Activated CD4-positive, CD25-positive, alpha-beta regulatory T cell treated with anti-CD3 and anti-CD28 coated beads, Interleukin-2, amount 50 U/mL, for 72 hours (primary cell): Measurements from ENCODE around the gene GET3.
"Not testable (repeated sequence)": the region's sequence is repeated elsewhere in the genome, so short reads cannot be mapped to it uniquely, and the experiment has no call there.

Experiments
- DNase-seq: peaks from one replicate; pipeline ENCODE4 v3.0.0; 2021

GET3 gene

DNA sequence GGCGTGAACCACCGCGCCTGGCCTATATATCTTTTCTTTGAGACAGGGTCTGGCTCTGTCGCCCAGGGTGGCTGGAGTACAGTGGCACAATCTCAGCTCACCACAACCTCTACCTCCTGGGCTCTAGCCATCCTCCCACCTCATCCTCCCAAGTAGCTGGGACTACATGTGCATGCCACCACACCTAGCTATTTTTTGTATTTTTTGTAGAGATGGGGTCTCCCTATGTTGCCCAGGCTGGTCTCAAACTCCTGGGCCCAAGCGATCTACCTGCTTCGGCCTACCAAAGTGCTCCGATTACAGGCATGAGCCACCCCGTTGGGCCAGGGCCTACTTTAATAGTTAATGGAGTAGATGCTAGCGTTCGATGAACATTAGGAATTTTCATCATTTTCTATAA lies 17.0 kb upstream of the GET3 start:
- no peak for DNase-seq

DNA sequence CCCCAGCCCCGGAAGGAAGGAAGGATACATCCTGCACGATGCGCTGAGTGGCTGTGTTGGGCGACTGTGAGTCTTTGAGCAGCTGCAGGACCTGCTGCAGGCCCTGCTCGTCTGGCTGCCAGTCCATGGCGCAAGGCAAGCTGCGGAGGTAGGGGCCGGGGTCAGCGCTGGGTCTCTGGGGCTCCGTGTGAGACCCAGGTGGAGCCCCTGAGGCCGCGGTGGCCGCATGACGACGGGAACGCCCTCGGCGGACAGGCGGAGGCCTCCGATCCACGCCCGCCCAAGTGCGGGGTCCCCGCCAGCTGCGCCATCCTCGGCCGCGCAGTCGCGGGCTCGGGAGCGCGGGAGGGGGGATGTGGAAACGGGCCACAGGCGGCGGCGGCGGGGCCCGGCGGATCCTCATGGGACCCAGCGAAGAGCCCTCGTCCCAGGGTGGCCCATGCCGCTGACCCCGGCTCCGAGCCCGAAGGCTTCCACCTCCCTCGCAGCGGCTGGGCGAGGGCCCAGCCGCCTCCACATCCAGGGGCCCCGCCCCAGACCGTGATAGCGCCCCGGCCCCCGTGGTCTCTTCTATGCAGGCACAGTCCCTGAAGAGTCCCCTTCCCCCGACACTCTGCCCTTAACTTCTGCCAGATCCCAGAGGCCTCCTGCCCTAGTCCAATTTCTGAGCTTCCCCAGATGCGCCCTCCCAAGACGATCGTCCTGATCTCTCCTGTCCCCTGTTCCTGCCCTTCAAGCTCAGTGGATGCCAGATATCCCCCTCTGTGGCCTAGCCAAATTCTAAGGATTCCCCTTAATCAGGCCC lies 16.2 kb upstream of the GET3 start:
- DNase-seq: no peak

- peak; percentile 60 for DNase-seq
Observed at GRCh38 chr19:12721656-12722565, 15.4 kb upstream of the GET3 start.

DNA sequence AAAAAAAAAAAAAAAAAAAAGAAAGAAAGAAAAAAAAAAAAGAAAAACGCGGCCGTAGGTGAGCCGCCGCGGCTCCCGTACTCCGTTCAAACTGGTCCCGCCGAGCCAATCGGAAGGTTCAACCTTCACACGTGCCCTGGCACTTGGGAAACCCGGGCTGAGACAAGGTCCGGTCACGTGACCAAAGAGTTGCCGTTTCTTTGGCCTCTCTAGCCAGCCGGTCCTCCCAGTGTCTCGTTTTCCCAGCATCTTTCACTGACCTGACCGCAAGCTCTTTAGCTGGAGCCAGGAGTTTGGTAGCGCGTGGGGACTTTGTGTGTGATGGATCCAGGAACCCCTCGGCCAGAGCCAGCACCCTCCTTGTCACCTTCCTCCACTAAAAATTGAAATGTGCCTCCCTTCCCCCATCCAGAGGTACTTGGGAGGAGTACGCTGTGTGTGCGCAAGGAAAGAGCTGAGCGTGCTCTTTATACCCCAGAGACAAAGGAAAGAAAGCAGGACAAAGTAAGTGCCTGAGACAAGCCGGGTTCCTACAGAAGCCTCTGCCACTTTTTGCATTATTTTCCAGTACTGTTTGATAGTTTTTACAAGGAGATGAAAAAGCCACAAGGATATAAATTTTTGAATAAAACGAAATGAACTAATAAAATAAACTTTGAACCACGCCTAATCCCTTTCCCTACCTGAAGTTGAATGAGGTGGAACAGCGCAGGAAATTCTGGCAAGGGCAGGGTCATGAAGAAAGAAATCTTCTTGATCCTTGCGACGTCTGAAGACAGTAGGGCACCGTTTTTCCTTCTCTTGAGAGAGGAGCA lies 14.5 kb upstream of the GET3 start:
- DNase-seq: peak; percentile 87

GRCh38 chr19:12723381-12723640 lies 14.0 kb upstream of the GET3 start:
- DNase-seq: no peak

- DNase-seq: peak; percentile 58
Observed at GRCh38 chr19:12723641-12724426, 13.5 kb upstream of the GET3 start, which contains the start of gene TNPO2. TNPO2 (minus strand) TSS chr19:12723932; CDS start chr19:12720977, 2,955 bp downstream.

DNA sequence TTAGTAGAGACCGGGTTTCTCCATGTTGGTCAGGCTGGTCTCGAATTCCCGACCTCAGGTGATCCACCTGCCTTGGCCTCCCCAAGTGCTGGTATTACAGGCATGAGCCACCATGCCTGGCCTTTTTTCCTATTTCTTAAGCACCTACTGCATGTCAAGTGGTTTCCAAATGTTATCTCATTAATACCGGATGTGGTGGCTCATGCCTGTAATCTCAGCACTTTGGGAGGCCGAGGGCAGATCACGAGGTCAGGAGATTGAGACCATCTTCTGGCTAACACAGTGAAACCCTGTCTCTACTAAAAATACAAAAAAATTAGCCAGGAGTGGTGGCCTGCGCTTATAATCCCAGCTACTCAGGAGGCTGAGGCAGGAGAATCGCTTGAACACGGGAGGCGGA lies 11.7 kb upstream of the GET3 start:
- DNase-seq: not testable (repeated sequence)

- DNase-seq: no peak
Observed at GRCh38 chr19:12726988-12727316, 10.3 kb upstream of the GET3 start.

- DNase-seq: no peak
Observed at GRCh38 chr19:12727745-12728433, 9.4 kb upstream of the GET3 start.

- DNase-seq: no peak
Observed at GRCh38 chr19:12730064-12730463, 7.2 kb upstream of the GET3 start.

GRCh38 chr19:12731337-12731736 lies 6.0 kb upstream of the GET3 start:
- DNase-seq: no peak

DNA sequence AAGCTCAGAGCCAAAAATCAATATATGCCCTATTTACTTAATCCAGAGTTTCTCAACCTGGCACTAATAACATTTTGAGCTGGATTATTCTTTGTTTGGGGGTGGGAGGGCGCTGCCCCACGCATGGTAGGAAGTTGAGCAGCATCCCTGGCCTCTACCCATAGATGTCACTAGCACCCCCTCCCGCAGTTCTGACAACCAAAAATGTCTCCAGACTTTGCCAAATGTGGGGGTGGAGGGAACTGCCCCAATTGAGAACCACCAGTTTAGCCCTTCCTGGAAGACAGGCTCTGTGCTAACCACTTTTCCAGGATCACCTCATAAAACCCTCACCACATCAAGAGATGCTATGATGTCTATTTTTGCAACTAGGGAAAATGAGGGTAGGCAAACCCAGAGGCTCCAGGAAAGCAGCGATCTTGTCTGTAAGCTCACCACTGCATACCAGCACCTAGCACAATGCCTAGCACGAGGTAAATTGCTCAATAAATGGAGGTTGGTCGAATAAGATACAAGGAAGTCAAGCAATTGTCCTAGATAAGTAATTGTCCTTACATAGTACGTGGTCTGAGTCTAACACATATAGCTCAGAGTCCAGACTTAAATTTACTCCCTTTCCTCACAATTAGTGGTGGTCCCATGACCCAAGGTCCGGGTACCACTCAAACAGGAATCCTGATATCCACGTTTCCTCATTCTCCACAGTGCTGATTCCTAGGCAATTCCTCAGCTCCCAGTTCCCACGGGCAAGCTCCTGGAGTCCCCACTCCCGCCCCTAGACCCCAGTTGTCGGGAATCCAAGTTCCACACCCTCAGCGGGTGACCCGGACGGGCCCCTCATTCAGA lies 3.7 kb upstream of the GET3 start:
- DNase-seq: peak; percentile 41

GRCh38 chr19:12737835-12738351 lies 596 bp downstream of the GET3 start:
- DNase-seq: no peak

DNA sequence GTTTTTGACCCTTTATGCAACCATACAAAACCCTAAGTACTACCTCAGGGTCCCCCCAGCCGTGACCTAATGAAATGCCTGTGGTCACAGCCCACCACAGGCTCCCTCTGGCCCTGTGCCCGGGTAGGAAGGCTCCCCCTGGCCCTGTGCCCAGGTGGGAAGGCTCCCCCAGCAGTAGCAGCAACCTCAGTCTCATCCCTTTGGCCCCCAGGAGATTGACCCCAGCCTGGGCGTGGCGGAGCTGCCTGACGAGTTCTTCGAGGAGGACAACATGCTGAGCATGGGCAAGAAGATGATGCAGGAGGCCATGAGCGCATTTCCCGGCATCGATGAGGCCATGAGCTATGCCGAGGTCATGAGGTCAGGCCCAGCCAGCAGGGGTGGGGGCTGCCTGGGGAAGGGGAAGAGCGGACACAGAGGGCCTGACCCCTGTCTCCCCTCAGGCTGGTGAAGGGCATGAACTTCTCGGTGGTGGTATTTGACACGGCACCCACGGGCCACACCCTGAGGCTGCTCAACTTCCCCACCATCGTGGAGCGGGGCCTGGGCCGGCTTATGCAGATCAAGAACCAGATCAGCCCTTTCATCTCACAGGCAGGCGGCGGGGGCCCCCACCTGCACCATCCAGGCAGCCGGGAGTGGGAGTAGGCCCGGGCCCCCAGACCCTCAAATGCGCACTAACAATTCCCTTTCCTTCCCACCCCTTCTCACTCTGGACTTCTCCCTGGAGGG lies 8.0 kb downstream of the GET3 start:
- no peak for DNase-seq

DNA sequence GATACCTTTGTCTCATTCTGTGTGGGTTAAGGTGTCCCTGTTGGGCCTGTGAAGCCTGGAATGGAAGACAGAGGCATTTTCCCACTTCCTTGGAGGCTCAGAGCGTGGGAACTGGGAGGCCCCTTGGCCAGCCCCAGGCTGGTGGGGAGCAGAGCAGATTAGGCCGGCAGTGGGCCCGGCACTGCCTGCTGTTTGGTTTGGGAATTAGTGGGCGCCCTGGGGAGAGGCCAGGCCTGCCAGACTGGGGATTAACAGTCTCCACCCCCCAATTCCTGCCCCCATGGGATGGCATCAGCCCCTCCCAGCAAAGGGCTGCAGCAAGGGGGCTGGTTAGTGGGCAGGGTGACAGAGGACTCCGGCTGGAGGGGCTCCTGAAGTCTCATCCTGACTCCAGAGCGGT lies 11.2 kb downstream of the GET3 start:
- no peak for DNase-seq

- DNase-seq: no peak
Observed at GRCh38 chr19:12749938-12750521, 12.7 kb downstream of the GET3 start.

- DNase-seq: no peak
Observed at GRCh38 chr19:12750851-12751250, 13.6 kb downstream of the GET3 start.

- DNase-seq: no peak
Observed at GRCh38 chr19:12751635-12752034, 14.3 kb downstream of the GET3 start, which contains the start of gene BEST2. BEST2 (plus strand) TSS chr19:12751791; CDS start chr19:12752593, 802 bp downstream.

DNA sequence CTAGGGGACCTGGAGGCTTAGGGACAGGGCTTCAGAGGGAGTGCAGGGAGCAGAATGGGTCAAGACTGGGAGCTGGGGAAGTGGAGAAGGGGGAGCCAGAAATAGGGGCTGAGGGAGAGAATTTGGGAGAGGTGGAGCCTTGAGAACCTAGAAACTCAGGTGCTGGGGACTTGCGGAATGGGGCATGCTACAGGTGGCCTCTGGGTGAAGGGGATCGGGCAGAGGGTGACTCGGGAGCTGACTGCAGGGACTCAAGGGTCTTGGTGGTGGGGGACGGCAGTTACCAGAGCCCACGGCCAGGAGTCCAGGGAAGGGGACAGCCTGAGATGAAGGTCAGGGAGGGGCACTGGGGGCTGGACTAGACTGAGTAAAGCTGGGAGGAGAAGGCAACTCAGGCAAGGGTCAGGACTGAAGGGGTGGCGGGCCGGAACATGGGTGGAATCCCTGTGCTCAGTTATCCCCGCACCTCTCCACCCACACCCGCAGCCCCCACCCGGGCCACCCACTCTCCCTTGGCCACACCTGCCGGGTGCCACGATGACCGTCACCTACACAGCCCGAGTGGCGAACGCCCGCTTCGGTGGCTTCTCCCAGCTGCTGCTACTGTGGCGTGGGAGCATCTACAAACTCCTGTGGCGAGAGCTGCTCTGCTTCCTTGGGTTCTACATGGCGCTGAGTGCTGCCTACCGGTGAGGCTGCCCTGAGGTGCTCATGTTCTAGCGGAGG lies 14.9 kb downstream of the GET3 start:
- DNase-seq: no peak
